ENCODE results near the gene GRIK1. TPM values are rescaled to one million over a fixed set of nuclear protein-coding genes. Genes with fewer than 3 reads are reported as not detected.
A peak's percentile ranks its signal among the peaks of the same experiment; 100 is the strongest.

The GRIK1 gene
- total and polyA plus RNA-seq, 2 donors (not counting 1 experiment from before 2014, with no cell fraction given), result not detected

DNA sequence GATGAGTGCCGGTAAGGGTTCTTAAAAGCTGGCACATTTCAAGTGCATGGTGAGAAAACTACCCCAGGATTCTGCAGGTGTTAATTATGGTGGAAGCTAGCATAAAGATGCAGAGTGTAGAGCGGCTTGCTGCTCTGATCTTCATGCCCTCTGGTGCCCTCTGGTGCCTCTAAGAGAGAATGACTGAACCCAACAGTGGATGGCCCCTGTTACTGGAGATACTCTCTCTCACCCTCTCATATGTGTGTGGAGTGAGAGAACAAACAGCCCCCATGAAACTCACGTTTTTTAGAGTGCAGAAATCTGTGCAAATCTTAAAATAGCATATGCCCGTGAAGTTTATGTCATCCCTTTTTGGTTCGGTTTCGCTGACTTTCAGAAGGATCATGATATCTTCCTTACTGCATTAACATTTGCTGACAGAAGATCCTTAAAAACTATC, 90.0 kb downstream of the GRIK1 start:
- WGBS (ENCODE audit: insufficient coverage), result 63% methylated on average over 4 of the region's 6 CpGs
- DNase-seq, result peak; percentile 51
- POLR2A ChIA-PET, result no interaction called here

More for the DNA sequence above, 90.0 kb downstream of the GRIK1 start:
- no peaks in the 10 kb centered on the region for H3K9me3 Mint-ChIP-seq (ENCODE audit: insufficient read depth)
- intact Hi-C loops (cut with micrococcal nuclease), result loop anchor here (10.0 kb wide), 1 partner anchor 475 kb away; no protein-coding TSS in a partner anchor
- Histone ChIP-seq H3K9ac (ENCODE audit: low read length) (no peak overlapping the region), H3K36me3 (replicated peaks in 1 of 2; ENCODE audit: control extremely low read depth in 1 of 2, control insufficient read depth in 1 of 2, extremely low read depth in 1 of 2, insufficient read depth in 2 of 2, low read length in 1 of 2) (no peaks in the 10 kb centered on the region), H3K4me2 (replicated peaks; ENCODE audit: low read depth, low read length, poor library complexity, severe bottlenecking) (no peak overlapping the region), H3K27ac (ENCODE audit: low read length in 2 of 2) (no peak overlapping the region), H3K27me3 (replicated peaks in 1 of 4; ENCODE audit: control extremely low read depth in 1 of 4, control insufficient read depth in 3 of 4, insufficient read depth in 4 of 4, low read length in 3 of 4) (peaks cover 0 to 3% (median 0%) of the 10 kb centered on the region in 4 experiments), H3K4me1 (ENCODE audit: control insufficient read depth in 2 of 2, insufficient read depth in 2 of 2, low read length in 2 of 2) (no peaks in the 10 kb centered on the region), H3K79me2 (ENCODE audit: control insufficient read depth, insufficient read depth, low read length) (no peaks in the 10 kb centered on the region), H4K20me1 (ENCODE audit: control insufficient read depth, insufficient read depth, low read length, poor library complexity, severe bottlenecking) (no peaks in the 10 kb centered on the region), H2AFZ (ENCODE audit: insufficient read depth, low read depth, low read length, poor library complexity, severe bottlenecking) (no peak overlapping the region), H3K4me3 (ENCODE audit: control extremely low read depth in 1 of 5, extremely low read depth in 1 of 5, insufficient read depth in 1 of 5, low read depth in 2 of 5, low read length in 4 of 5) (no peak overlapping the region), H3K9me3 (ENCODE audit: control extremely low read depth in 1 of 3, control insufficient read depth in 2 of 3, insufficient read depth in 1 of 3, low read length in 2 of 3) (no peaks in the 10 kb centered on the region)
- no peak overlapping the region for H3K27ac Mint-ChIP-seq
- peak; percentile 86 for ATAC-seq (ENCODE audit: low read depth)
- no peaks in the 10 kb centered on the region for H3K4me1 Mint-ChIP-seq
- CTCF ChIA-PET, result interaction anchor here (0.6 to 3.5 kb wide), 12 partner anchors 10 to 762 kb away, joined by 3 to 24 read pairs (median 6); no protein-coding TSS in a partner anchor
- peaks cover 16% of the 10 kb centered on the region for H3K27me3 Mint-ChIP-seq
- TF ChIP-seq CTCF (IDR thresholded peaks at IDR 0.05), result peak; percentile 79
- no peak for TF ChIP-seq EZH2 (IDR thresholded peaks at IDR 0.05; ENCODE audit: borderline replicate concordance, insufficient read depth, low read depth, low read length, poor library complexity, severe bottlenecking)
- no peak overlapping the region for H3K4me3 Mint-ChIP-seq
